Mesenchymal stem cell (in vitro differentiated cells and primary cell): ENCODE measurements around the gene ARL15.
A peak's percentile ranks its signal among the peaks of the same experiment; 100 is the strongest.

Experiments used
- DNase-seq: peaks from one replicate; pipeline ENCODE4 v3.0.0-alpha.2; 2013
- H2AFZ ChIP-seq: one replicate; pipeline ENCODE4 v1.6.1; 2013; ENCODE audit warnings: low read depth, mild to moderate bottlenecking, control low read depth, inconsistent platforms, low read length, moderate library complexity
- H2AK5ac ChIP-seq: 2 replicates; pipeline ENCODE4 v1.6.1; 2013; ENCODE audit warnings: low read length, moderate library complexity, mild to moderate bottlenecking, inconsistent platforms; ENCODE audit not compliant: severe bottlenecking
- H2BK120ac ChIP-seq: one replicate; pipeline ENCODE4 v1.6.1; 2013; ENCODE audit warnings: low read depth, mild to moderate bottlenecking, inconsistent platforms, low read length, moderate library complexity
- H2BK12ac ChIP-seq, 2 experiments: one replicate each; pipeline ENCODE4 v1.6.1; 2013; ENCODE audit warnings: inconsistent platforms in 2 of 2, low read length in 2 of 2, mild to moderate bottlenecking in 2 of 2, moderate library complexity in 2 of 2, control low read depth in 1 of 2
- H2BK15ac ChIP-seq: one replicate; pipeline ENCODE4 v1.6.1; 2013; ENCODE audit warnings: mild to moderate bottlenecking, low read depth, inconsistent platforms; ENCODE audit not compliant: poor library complexity, severe bottlenecking
- H2BK5ac ChIP-seq: 2 replicates; pipeline ENCODE4 v1.6.1; 2013; ENCODE audit warnings: low read depth, mild to moderate bottlenecking, low read length, control low read depth, inconsistent platforms; ENCODE audit not compliant: poor library complexity, severe bottlenecking
- H3K14ac ChIP-seq, 2 experiments: one replicate each; pipeline ENCODE4 v1.6.1; 2013; ENCODE audit warnings: inconsistent platforms in 2 of 2, low read length in 2 of 2, control low read depth in 1 of 2, mild to moderate bottlenecking in 1 of 2, moderate library complexity in 1 of 2
- H3K18ac ChIP-seq, 2 experiments: one replicate each; pipeline ENCODE4 v1.6.1; 2013; ENCODE audit warnings: inconsistent platforms in 2 of 2, low read length in 2 of 2, control low read depth in 1 of 2, low read depth in 1 of 2, mild to moderate bottlenecking in 1 of 2
- H3K23ac ChIP-seq, 2 experiments: one replicate each; pipeline ENCODE4 v1.6.1; 2013; ENCODE audit warnings: inconsistent platforms in 2 of 2, low read length in 2 of 2, mild to moderate bottlenecking in 2 of 2, moderate library complexity in 2 of 2, control low read depth in 1 of 2
- H3K27ac ChIP-seq: 2 replicates; pipeline ENCODE4 v1.5.1; 2013; ENCODE audit warnings: mild to moderate bottlenecking, moderate library complexity, low read length, control low read depth, inconsistent platforms; ENCODE audit not compliant: poor library complexity, severe bottlenecking
- H3K27me3 ChIP-seq, 2 experiments: 2 replicates each; pipeline versions ENCODE4 v1.6.1 to v1.7.0; 2013; ENCODE audit warnings: low read length in 2 of 2, mild to moderate bottlenecking in 2 of 2, moderate library complexity in 2 of 2, control low read depth in 1 of 2, inconsistent platforms in 1 of 2; ENCODE audit not compliant: control insufficient read depth in 1 of 2, insufficient read depth in 1 of 2
- H3K36me3 ChIP-seq, 2 experiments: 2 replicates each; pipeline versions ENCODE4 v1.6.1 to v1.7.0; 2013; ENCODE audit warnings: low read length in 2 of 2, control low read depth in 1 of 2, inconsistent platforms in 1 of 2, low read depth in 1 of 2, mild to moderate bottlenecking in 1 of 2; ENCODE audit not compliant: insufficient read depth in 2 of 2, control insufficient read depth in 1 of 2
- H3K4ac ChIP-seq, 2 experiments: one replicate each; pipeline ENCODE4 v1.6.1; 2013; ENCODE audit warnings: inconsistent platforms in 2 of 2, low read length in 2 of 2, mild to moderate bottlenecking in 2 of 2, moderate library complexity in 2 of 2, control low read depth in 1 of 2, low read depth in 1 of 2
- H3K4me1 ChIP-seq: 2 replicates; pipeline ENCODE4 v1.6.1; 2013; ENCODE audit warnings: low read depth, low read length, control low read depth; ENCODE audit not compliant: control insufficient read depth, insufficient read depth
- H3K4me2 ChIP-seq: 2 replicates; pipeline ENCODE4 v1.6.1; 2013; ENCODE audit warnings: low read length, mild to moderate bottlenecking, inconsistent platforms; ENCODE audit not compliant: poor library complexity, severe bottlenecking
- H3K4me3 ChIP-seq, 2 experiments: 2 replicates each; pipeline versions ENCODE4 v1.5.1 to v1.7.0; 2013; ENCODE audit warnings: low read length in 2 of 2, mild to moderate bottlenecking in 2 of 2, control low read depth in 1 of 2, low read depth in 1 of 2; ENCODE audit not compliant: insufficient read depth in 1 of 2
- H3K79me1 ChIP-seq: replicated peaks from 2 replicates; pipeline ENCODE4 v1.6.1; 2013; ENCODE audit warnings: mild to moderate bottlenecking, control low read depth, low read length, inconsistent platforms; ENCODE audit not compliant: poor library complexity, severe bottlenecking
- H3K9ac ChIP-seq: 2 replicates; pipeline ENCODE4 v1.7.0; 2013; ENCODE audit warnings: mild to moderate bottlenecking, low read length, moderate library complexity
- H3K9me3 ChIP-seq: 2 replicates; pipeline ENCODE4 v1.7.0; 2013; ENCODE audit warnings: mild to moderate bottlenecking, low read length; ENCODE audit not compliant: control insufficient read depth
- H4K8ac ChIP-seq: one replicate; pipeline ENCODE4 v1.6.1; 2013; ENCODE audit warnings: inconsistent platforms, mild to moderate bottlenecking, low read length, moderate library complexity
- H4K91ac ChIP-seq: one replicate; pipeline ENCODE4 v1.6.1; 2013; ENCODE audit warnings: mild to moderate bottlenecking, low read length, inconsistent platforms
- WGBS: methylation state at CpG from one replicate; pipeline ENCODE4 v1.1.7; 2013; ENCODE audit warnings: mixed read lengths; 5-methylcytosine and 5-hydroxymethylcytosine counted together

Gene ARL15

GRCh38 chr5:54162184-54162583 is 148.2 kb downstream of the ARL15 start:
- Histone ChIP-seq H2AFZ (no peak overlapping the region), H2BK5ac (no peak overlapping the region), H3K9me3 (no peaks in the 10 kb centered on the region), H3K14ac (no peak overlapping the region), H3K27me3 (no peaks in the 10 kb centered on the region), H4K8ac (no peak overlapping the region), H3K27ac (no peak overlapping the region), H4K91ac (no peak overlapping the region), H2BK120ac (no peak overlapping the region), H2BK12ac (no peak overlapping the region), H3K4me1 (no peaks in the 10 kb centered on the region), H2BK15ac (no peak overlapping the region), H3K4me3 (no peak overlapping the region), H2AK5ac (no peak overlapping the region), H3K4ac (no peak overlapping the region), H3K4me2 (no peak overlapping the region), H3K36me3 (no peaks in the 10 kb centered on the region), H3K9ac (no peak overlapping the region), H3K23ac (no peak overlapping the region), H3K79me1 (peaks cover 6% of the 10 kb centered on the region), H3K18ac (no peak overlapping the region)
- no peak for DNase-seq
- 94% methylated on average over 3 of the region's 3 CpGs for WGBS

- H3K27ac ChIP-seq: no peak overlapping the region
- H3K4ac ChIP-seq: no peak overlapping the region
- H3K9me3 ChIP-seq: no peaks in the 10 kb centered on the region
- H2BK15ac ChIP-seq: no peak overlapping the region
- peaks cover 6% of the 10 kb centered on the region for H3K79me1 ChIP-seq
- no peak overlapping the region for H2AFZ ChIP-seq
- no peak overlapping the region for H3K9ac ChIP-seq
- no peak overlapping the region for H3K18ac ChIP-seq
- no peaks in the 10 kb centered on the region for H3K27me3 ChIP-seq
- H2BK120ac ChIP-seq: no peak overlapping the region
- DNase-seq: no peak
- H3K23ac ChIP-seq: no peak overlapping the region
- H3K4me3 ChIP-seq: no peak overlapping the region
- H3K36me3 ChIP-seq: no peaks in the 10 kb centered on the region
- H3K14ac ChIP-seq: no peak overlapping the region
- H3K4me1 ChIP-seq: peaks cover 2% of the 10 kb centered on the region
- H2BK5ac ChIP-seq: no peak overlapping the region
- H2AK5ac ChIP-seq: no peak overlapping the region
- no peak overlapping the region for H2BK12ac ChIP-seq
- H4K91ac ChIP-seq: no peak overlapping the region
- H3K4me2 ChIP-seq: no peak overlapping the region
- H4K8ac ChIP-seq: no peak overlapping the region
These were observed 150.0 kb downstream of the ARL15 start for GRCh38 chr5:54160329-54160728.

- Histone ChIP-seq H3K9me3 (no peaks in the 10 kb centered on the region), H3K79me1 (peaks cover 6% of the 10 kb centered on the region), H3K9ac (no peak overlapping the region), H3K4me1 (peaks cover 2% of the 10 kb centered on the region), H2BK12ac (no peak overlapping the region), H3K27me3 (no peaks in the 10 kb centered on the region), H2BK15ac (no peak overlapping the region), H4K91ac (no peak overlapping the region), H4K8ac (no peak overlapping the region), H3K23ac (no peak overlapping the region), H2BK5ac (no peak overlapping the region), H2BK120ac (no peak overlapping the region), H3K36me3 (no peaks in the 10 kb centered on the region), H3K4me3 (no peak overlapping the region), H3K14ac (no peak overlapping the region), H3K4me2 (no peak overlapping the region), H2AFZ (no peak overlapping the region), H2AK5ac (no peak overlapping the region), H3K27ac (no peak overlapping the region), H3K4ac (no peak overlapping the region), H3K18ac (no peak overlapping the region)
- no peak for DNase-seq
- WGBS: 78% methylated on average over 1 of the region's 2 CpGs
These were observed 150.5 kb downstream of the ARL15 start for GRCh38 chr5:54159893-54160195.

GRCh38 chr5:54159153-54159892 is 151.1 kb downstream of the ARL15 start:
- H2AK5ac ChIP-seq: no peak overlapping the region
- H3K27me3 ChIP-seq: no peaks in the 10 kb centered on the region
- DNase-seq: peak; percentile 47
- 62% methylated on average over 4 of the region's 4 CpGs for WGBS
- H2BK5ac ChIP-seq: no peak overlapping the region
- H3K4me1 ChIP-seq: peaks cover 2% of the 10 kb centered on the region
- H2BK120ac ChIP-seq: no peak overlapping the region
- no peak overlapping the region for H3K9ac ChIP-seq
- H3K27ac ChIP-seq: no peak overlapping the region
- no peak overlapping the region for H3K23ac ChIP-seq
- H3K14ac ChIP-seq: no peak overlapping the region
- H2BK12ac ChIP-seq: no peak overlapping the region
- H2BK15ac ChIP-seq: no peak overlapping the region
- H3K4me2 ChIP-seq: no peak overlapping the region
- no peaks in the 10 kb centered on the region for H3K36me3 ChIP-seq
- no peak overlapping the region for H3K4ac ChIP-seq
- no peak overlapping the region for H4K91ac ChIP-seq
- no peaks in the 10 kb centered on the region for H3K9me3 ChIP-seq
- no peak overlapping the region for H3K18ac ChIP-seq
- peaks cover 6% of the 10 kb centered on the region for H3K79me1 ChIP-seq
- no peak overlapping the region for H3K4me3 ChIP-seq
- H4K8ac ChIP-seq: no peak overlapping the region
- H2AFZ ChIP-seq: no peak overlapping the region
